Upper lobe of right lung (tissue), 1 donor: ENCODE results near the gene CAMKMT. TPM values are rescaled to one million over a fixed set of nuclear protein-coding genes. Genes with fewer than 3 reads are reported as not detected.

Source experiments
- ATAC-seq: fragments of 200-7000 bp; cut with Tn5 transposase; one replicate; pipeline ENCODE4 v1.9.1; 2020; ENCODE audit warnings: mild to moderate bottlenecking, moderate library complexity
- DNase-seq: peaks from one replicate; pipeline ENCODE4 v3.0.0-alpha.2; 2020
- H3K27ac ChIP-seq: fragments of 200-600 bp; one replicate; pipeline ENCODE4 v1.8.0; 2022
- H3K27me3 ChIP-seq: fragments of 200-600 bp; one replicate; pipeline ENCODE4 v1.8.0; 2022; ENCODE audit warnings: mild to moderate bottlenecking
- H3K36me3 ChIP-seq: fragments of 200-600 bp; one replicate; pipeline ENCODE4 v1.8.0; 2022
- H3K4me1 ChIP-seq: fragments of 200-600 bp; one replicate; pipeline ENCODE4 v1.8.0; 2022
- H3K4me3 ChIP-seq: fragments of 200-600 bp; one replicate; pipeline ENCODE4 v1.8.0; 2022; ENCODE audit warnings: mild to moderate bottlenecking
- H3K9me3 ChIP-seq: fragments of 200-600 bp; one replicate; pipeline ENCODE4 v1.8.0; 2022
- intact Hi-C: fragments of 100-400 bp; cut with DNase I; formaldehyde crosslinking; loops from one replicate; pipeline ENCODE4 v1.11.0; 2022
- total RNA-seq: library from RNA; stranded (reverse); fragmentation: NEBNext Ultra II Directional; extraction: Animal tissue kit (Norgen Biotek cat#: 25700); gene quantifications from one replicate; pipeline ENCODE4 v1.2.1, GENCODE V29; 2021
- TF ChIP-seq, protein P1 (sequence below): fragments of 200-600 bp; IDR thresholded peaks from one replicate; pipeline ENCODE4 v1.8.0; 2022; ENCODE audit warnings: antibody characterized with exemption
- donor health status: DM: no; HTN: yes; CAD: no; lungs with severe emphysema.

CAMKMT gene
- total RNA-seq, 1 donor from 2014 or later: 10.5 TPM

DNA sequence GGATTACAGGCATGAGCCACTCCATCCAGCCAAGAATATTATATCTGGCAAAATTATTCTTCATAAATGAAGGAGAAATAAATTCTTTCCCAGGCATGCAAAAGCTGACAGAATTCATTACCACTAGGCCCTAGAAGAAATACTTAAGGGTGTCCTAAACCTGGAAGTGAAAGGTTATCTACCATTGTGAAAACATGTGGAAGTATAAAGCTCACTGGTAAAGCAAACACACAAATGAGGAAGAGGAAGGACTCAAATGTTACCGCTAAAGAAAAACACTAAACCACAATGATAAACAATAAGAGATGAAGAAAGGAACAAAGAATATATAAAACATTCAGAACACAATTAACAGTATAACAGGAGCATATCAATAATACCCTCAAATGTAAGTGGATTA, 171.8 kb downstream of the CAMKMT start:
- Histone ChIP-seq H3K27me3 (no peaks in the 10 kb centered on the region), H3K4me3 (no peak overlapping the region), H3K9me3 (no peaks in the 10 kb centered on the region), H3K36me3 (no peaks in the 10 kb centered on the region), H3K4me1 (no peaks in the 10 kb centered on the region), H3K27ac (no peak overlapping the region)
- TF ChIP-seq, protein P1, sequence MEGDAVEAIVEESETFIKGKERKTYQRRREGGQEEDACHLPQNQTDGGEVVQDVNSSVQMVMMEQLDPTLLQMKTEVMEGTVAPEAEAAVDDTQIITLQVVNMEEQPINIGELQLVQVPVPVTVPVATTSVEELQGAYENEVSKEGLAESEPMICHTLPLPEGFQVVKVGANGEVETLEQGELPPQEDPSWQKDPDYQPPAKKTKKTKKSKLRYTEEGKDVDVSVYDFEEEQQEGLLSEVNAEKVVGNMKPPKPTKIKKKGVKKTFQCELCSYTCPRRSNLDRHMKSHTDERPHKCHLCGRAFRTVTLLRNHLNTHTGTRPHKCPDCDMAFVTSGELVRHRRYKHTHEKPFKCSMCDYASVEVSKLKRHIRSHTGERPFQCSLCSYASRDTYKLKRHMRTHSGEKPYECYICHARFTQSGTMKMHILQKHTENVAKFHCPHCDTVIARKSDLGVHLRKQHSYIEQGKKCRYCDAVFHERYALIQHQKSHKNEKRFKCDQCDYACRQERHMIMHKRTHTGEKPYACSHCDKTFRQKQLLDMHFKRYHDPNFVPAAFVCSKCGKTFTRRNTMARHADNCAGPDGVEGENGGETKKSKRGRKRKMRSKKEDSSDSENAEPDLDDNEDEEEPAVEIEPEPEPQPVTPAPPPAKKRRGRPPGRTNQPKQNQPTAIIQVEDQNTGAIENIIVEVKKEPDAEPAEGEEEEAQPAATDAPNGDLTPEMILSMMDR: no peak
- no peak for ATAC-seq
- no peak for DNase-seq
- intact Hi-C loops: no loop called here

DNA sequence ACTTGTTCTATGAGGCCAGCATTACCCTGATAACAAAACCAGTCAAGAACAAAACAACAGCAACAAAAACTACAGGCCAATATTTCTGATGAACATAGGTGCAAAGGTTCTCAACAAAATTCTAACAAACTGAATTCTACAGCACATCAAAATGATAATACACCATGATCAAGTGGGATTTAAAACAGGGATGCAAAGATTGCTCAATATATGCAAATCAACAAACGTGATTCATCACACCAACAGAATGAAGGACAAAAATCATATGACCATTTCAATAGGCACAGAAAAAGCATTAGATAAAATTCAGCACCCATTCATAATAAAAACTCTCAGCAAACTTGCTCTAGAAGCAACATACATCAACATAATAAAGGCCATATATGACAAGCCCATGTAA, 173.6 kb downstream of the CAMKMT start:
- Histone ChIP-seq H3K9me3 (no peaks in the 10 kb centered on the region), H3K27ac (no peak overlapping the region), H3K4me3 (no peak overlapping the region), H3K4me1 (no peaks in the 10 kb centered on the region), H3K36me3 (no peaks in the 10 kb centered on the region), H3K27me3 (no peaks in the 10 kb centered on the region)
- intact Hi-C loops: no loop called here
- ATAC-seq (no peak), DNase-seq (no peak)
- TF ChIP-seq, protein P1: no peak

DNA sequence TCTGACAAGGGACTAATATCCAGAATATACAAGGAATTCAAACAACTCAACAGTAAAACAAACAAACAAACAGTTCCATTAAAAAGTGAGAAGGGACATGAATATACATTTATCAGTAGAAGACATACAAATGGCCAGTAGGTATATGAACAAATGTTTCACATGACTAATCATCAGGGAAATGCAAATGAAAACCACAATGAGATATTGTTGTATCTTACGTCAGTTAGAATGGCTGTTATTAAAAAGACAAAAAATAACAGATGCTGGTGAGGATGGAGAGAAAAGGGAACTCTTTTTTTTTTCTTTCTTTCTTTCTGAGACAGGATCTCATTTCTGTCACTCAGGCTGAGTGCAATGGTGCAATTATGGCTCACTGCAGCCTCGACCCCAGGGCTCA, 175.5 kb downstream of the CAMKMT start:
- H3K36me3 ChIP-seq: no peaks in the 10 kb centered on the region

DNA sequence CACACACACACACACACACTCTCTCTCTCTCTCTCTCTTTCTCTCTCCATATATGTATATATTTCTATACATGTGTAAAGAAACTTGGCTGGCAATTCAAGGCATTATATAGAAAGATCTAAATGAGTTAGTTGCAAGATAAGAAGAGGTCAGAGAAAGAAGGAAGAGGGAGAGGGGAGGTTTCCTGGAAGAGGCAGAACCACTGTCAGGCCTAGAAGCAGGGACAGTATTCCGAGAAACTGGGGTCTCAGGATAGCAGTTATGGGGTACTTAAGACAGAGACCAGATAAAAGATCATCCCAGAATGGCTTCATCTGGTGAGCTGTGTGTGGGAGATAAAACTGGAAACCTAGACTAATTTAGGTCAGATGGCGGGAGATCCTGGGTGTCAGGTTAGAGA, 180.8 kb downstream of the CAMKMT start:
- no peaks in the 10 kb centered on the region for H3K4me1 ChIP-seq
- H3K36me3 ChIP-seq: no peaks in the 10 kb centered on the region
- no peaks in the 10 kb centered on the region for H3K9me3 ChIP-seq
- TF ChIP-seq, protein P1: no peak
- ATAC-seq (no peak), DNase-seq (no peak)
- H3K27me3 ChIP-seq: no peaks in the 10 kb centered on the region
- no peak overlapping the region for H3K4me3 ChIP-seq
- H3K27ac ChIP-seq: no peak overlapping the region
- intact Hi-C loops: no loop called here

More for the DNA sequence above, 175.5 kb downstream of the CAMKMT start:
- no peak for ATAC-seq
- Histone ChIP-seq H3K4me3 (no peak overlapping the region), H3K27me3 (no peaks in the 10 kb centered on the region), H3K27ac (no peak overlapping the region), H3K4me1 (no peaks in the 10 kb centered on the region), H3K9me3 (no peaks in the 10 kb centered on the region)
- DNase-seq: no peak
- TF ChIP-seq, protein P1: no peak
- intact Hi-C loops: no loop called here

DNA sequence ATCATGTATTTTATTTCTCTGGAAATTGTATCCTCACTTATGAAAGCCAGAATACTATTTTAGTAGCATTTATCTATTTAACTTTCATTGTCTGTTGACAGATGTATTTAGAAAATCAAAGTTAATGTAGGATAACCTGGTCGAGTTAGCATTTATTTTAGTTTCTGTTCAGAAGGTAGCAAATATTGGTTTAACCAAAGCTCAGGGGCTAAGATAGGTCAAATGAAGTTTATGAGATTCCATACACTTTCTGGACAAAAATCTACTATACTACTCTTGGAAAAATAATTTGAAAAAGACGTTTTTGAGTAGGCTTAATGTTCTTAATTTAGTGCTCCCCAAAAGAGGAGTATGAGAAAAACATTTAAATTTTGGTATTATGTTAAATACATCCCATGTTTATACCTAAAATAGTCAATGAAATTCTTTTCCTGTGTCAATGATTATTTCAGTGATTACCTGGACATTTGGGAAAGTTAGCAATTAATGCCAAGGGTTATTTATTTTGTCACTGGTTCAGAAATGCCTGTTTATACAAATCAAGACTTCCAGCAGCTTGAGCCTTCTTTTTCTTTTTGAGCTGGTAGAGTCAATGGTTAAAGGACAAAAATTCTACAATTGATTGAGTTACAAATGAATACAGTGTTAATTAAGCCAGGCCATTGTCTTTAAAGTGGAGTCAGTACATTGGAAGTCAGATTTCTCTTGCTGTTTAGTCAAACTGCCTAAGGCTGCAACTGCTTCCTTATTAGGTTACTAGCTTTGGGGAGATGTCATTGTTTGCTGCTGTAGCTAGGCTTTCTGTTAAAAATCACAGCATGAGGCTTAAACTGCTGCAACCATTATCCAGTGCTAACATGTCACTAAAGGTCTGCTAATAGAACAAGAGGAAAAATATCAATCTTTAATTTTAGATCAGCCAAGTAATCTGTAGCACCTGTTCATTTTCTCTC, 182.3 kb downstream of the CAMKMT start:
- DNase-seq: no peak
- H3K27ac ChIP-seq: no peak overlapping the region

More for the DNA sequence above, 182.3 kb downstream of the CAMKMT start:
- intact Hi-C loops: no loop called here
- TF ChIP-seq, protein P1: no peak
- Histone ChIP-seq H3K36me3 (no peaks in the 10 kb centered on the region), H3K4me1 (no peaks in the 10 kb centered on the region), H3K4me3 (no peak overlapping the region), H3K9me3 (no peaks in the 10 kb centered on the region), H3K27me3 (no peaks in the 10 kb centered on the region)
- ATAC-seq: no peak
